Peyer's patch (tissue), 4 donors: Measurements from ENCODE around the gene TMEM239. TPM values are rescaled to one million over a fixed set of nuclear protein-coding genes. Genes with fewer than 3 reads are reported as not detected.

ENCODE experiments used
- DNase-seq, 3 donors: peaks; one replicate each; pipeline ENCODE4 v3.0.0-alpha.2; 2017 to 2019
- H3K27ac ChIP-seq, 4 donors: fragments of 200-600 bp; sonication (generic); one replicate each; pipeline ENCODE4 v1.5.1; 2016 to 2019
- H3K27me3 ChIP-seq, 2 donors: fragments of 200-600 bp; sonication (generic); one replicate each; pipeline ENCODE4 v1.5.1; 2019
- H3K36me3 ChIP-seq, 3 donors: fragments of 200-600 bp; sonication (generic); one replicate each; pipeline ENCODE4 v1.5.1; 2016 to 2019
- H3K4me1 ChIP-seq, 4 donors: fragments of 200-600 bp; sonication (generic); one replicate each; pipeline ENCODE4 v1.5.1; 2016 to 2019
- H3K4me3 ChIP-seq, 4 donors: fragments of 200-600 bp; sonication (generic); 1 replicate in 3 of 4; 2 replicates in 1 of 4; pipeline ENCODE4 v1.5.1; 2016 to 2019; ENCODE audit warnings: mild to moderate bottlenecking in 1 of 4
- H3K9me3 ChIP-seq, 4 donors: fragments of 200-600 bp; sonication (generic); one replicate each; pipeline ENCODE4 v1.5.1; 2016 to 2019; ENCODE audit warnings: mild to moderate bottlenecking in 1 of 4
- CTCF ChIP-seq, 6 experiments: fragments of 450-650 bp in 4 of 6; fragments of 200-600 bp in 2 of 6; sonication (generic) in 1 of 6; IDR thresholded peaks; one replicate each; pipeline ENCODE4 v1.5.1; 2017 to 2019; ENCODE audit warnings: antibody characterized with exemption in 6 of 6, mild to moderate bottlenecking in 3 of 6, moderate library complexity in 1 of 6
- POLR2A ChIP-seq, 2 donors: fragments of 450-650 bp; IDR thresholded peaks; one replicate each; pipeline ENCODE4 v1.5.1; 2017; ENCODE audit warnings: antibody characterized with exemption in 2 of 2, mild to moderate bottlenecking in 2 of 2, moderate library complexity in 2 of 2
- total RNA-seq, 4 donors: library from RNA; depleted of rRNA; stranded (reverse); fragments of >200 nt; gene quantifications; one replicate each; pipeline ENCODE4 v1.1.0, GENCODE V29; 2016

The TMEM239 gene
- total RNA-seq, 4 donors from 2014 or later = not detected

GRCh38 chr20:2798095-2798805, 17.9 kb upstream of the TMEM239 start:
- Histone ChIP-seq H3K27me3 (peaks cover 0 to 17% of the 10 kb centered on the region in 2 donors), H3K4me1 (peaks cover 0 to 17% (median 2%) of the 10 kb centered on the region in 4 donors)
- TF ChIP-seq CTCF (IDR thresholded peaks at IDR 0.05) = no peak
- no peak for TF ChIP-seq POLR2A (IDR thresholded peaks at IDR 0.05)

GRCh38 chr20:2798814-2799213, 17.4 kb upstream of the TMEM239 start:
- Histone ChIP-seq H3K9me3 (no peaks in the 10 kb centered on the region), H3K27me3 (peaks cover 0 to 17% of the 10 kb centered on the region in 2 donors), H3K36me3 (no peaks in the 10 kb centered on the region), H3K4me3 (no peak overlapping the region), H3K4me1 (peaks cover 0 to 17% (median 2%) of the 10 kb centered on the region in 4 donors), H3K27ac (no peak overlapping the region)
- no peak for TF ChIP-seq POLR2A (IDR thresholded peaks at IDR 0.05)
- no peak for TF ChIP-seq CTCF (IDR thresholded peaks at IDR 0.05)
- no peak for DNase-seq

More at GRCh38 chr20:2798095-2798805, 17.9 kb upstream of the TMEM239 start:
- no peaks in the 10 kb centered on the region for H3K9me3 ChIP-seq
- DNase-seq = no peak
- no peak overlapping the region for H3K4me3 ChIP-seq
- no peaks in the 10 kb centered on the region for H3K36me3 ChIP-seq
- H3K27ac ChIP-seq = no peak overlapping the region

GRCh38 chr20:2799271-2799670, 16.9 kb upstream of the TMEM239 start:
- Histone ChIP-seq H3K4me3 (peak overlapping the region in 1 of 4 donors; percentile 38), H3K9me3 (no peaks in the 10 kb centered on the region), H3K27ac (no peak overlapping the region), H3K27me3 (peaks cover 0 to 17% of the 10 kb centered on the region in 2 donors), H3K36me3 (no peaks in the 10 kb centered on the region), H3K4me1 (peaks cover 0 to 17% (median 2%) of the 10 kb centered on the region in 4 donors)
- TF ChIP-seq CTCF (IDR thresholded peaks at IDR 0.05) = no peak
- TF ChIP-seq POLR2A (IDR thresholded peaks at IDR 0.05) = no peak
- no peak for DNase-seq

GRCh38 chr20:2799688-2800520, 16.3 kb upstream of the TMEM239 start:
- Histone ChIP-seq H3K27ac (no peak overlapping the region), H3K9me3 (no peaks in the 10 kb centered on the region), H3K4me3 (peak overlapping the region in 3 of 4 donors; percentile 9 to 38 (median 30)), H3K36me3 (no peaks in the 10 kb centered on the region), H3K27me3 (peaks cover 0 to 20% of the 10 kb centered on the region in 2 donors), H3K4me1 (peaks cover 0 to 17% (median 2%) of the 10 kb centered on the region in 4 donors)
- no peak for DNase-seq
- no peak for TF ChIP-seq POLR2A (IDR thresholded peaks at IDR 0.05)

- Histone ChIP-seq H3K4me3 (peak within 1 kb of the TSS in 3 of 4 donors; percentile 9 to 38 (median 30)), H3K4me1 (peaks cover 0 to 17% (median 2%) of the 10 kb centered on the region in 4 donors), H3K36me3 (no peaks in the 10 kb centered on the region), H3K27me3 (peaks cover 0 to 27% of the 10 kb centered on the region in 2 donors), H3K9me3 (no peaks in the 10 kb centered on the region), H3K27ac (no peak within 1 kb of the TSS)
- no peak for TF ChIP-seq POLR2A (IDR thresholded peaks at IDR 0.05)
- no peak for TF ChIP-seq CTCF (IDR thresholded peaks at IDR 0.05)
- no peak for DNase-seq
Measured at GRCh38 chr20:2800521-2801285, 15.5 kb upstream of the TMEM239 start, which contains the start of gene CPXM1. TSS of gene CPXM1 (minus strand) at chr20:2800627. CDS start at chr20:2800572, 55 bp downstream.
